A549 (cell line): Measurements from ENCODE around the gene TCF7L1. TPM values are rescaled to one million over a fixed set of nuclear protein-coding genes. Genes with fewer than 3 reads are reported as not detected.

Experiments used
- ATAC-seq, 2 experiments: fragments of 200-7000 bp in 1 of 2; fragments of >200 bp in 1 of 2; cut with Nextera tagmentation in 1 of 2; cut with Tn5 transposase in 1 of 2; 3 replicates each; pipeline versions ENCODE4 v1.8.0 to v1.9.1; 2018 to 2020; ENCODE audit warnings: mild to moderate bottlenecking in 1 of 2, moderate library complexity in 1 of 2
- CTCF ChIA-PET: fragments of 300-600 bp; sonication (Branson Sonifier 250); formaldehyde crosslinking; extraction: SDS; loops from one replicate; lab custom pipeline; 2021; ENCODE audit warnings: antibody characterized with exemption, inconsistent platforms; lab: Yijun Ruan, JAX
- POLR2A ChIA-PET: fragments of 350-600 bp; formaldehyde crosslinking; extraction: SDS; loops from one replicate; lab custom pipeline; 2021; ENCODE audit warnings: antibody characterized with exemption, inconsistent platforms; lab: Yijun Ruan, JAX
- DNase-seq, 2 experiments: peaks; one replicate each; pipeline versions ENCODE4 v3.0.0 to v3.0.0-alpha.2; 2011 to 2016; ENCODE audit warnings: low read depth in 1 of 2, low spot score in 1 of 2
- FAIRE-seq: peaks from 2 replicates; lab custom pipeline; 2011; peaks lifted over from hg19 to GRCh38; lab: Jason Lieb, UNC
- H3K27ac ChIP-seq, 2 experiments: fragments of >200 bp; sonication (Bioruptor Twin); formaldehyde crosslinking; 3 replicates each; pipeline ENCODE4 v1.5.1; 2016 to 2017
- H3K4me1 ChIP-seq: fragments of >200 bp; sonication (Bioruptor Twin); formaldehyde crosslinking; 3 replicates; pipeline ENCODE4 v1.6.1; 2016
- H3K4me2 ChIP-seq: fragments of >200 bp; sonication (Bioruptor Twin); formaldehyde crosslinking; 3 replicates; pipeline ENCODE4 v1.6.1; 2016
- H3K4me3 ChIP-seq: fragments of >200 bp; sonication (Bioruptor Twin); formaldehyde crosslinking; 3 replicates; pipeline ENCODE4 v1.5.1; 2016
- H3K9me3 ChIP-seq: fragments of >200 bp; sonication (Bioruptor Twin); formaldehyde crosslinking; 3 replicates; pipeline ENCODE4 v1.6.1; 2016
- ATOH8 ChIP-seq: fragments of 250-450 bp; sonication (Bioruptor Pico); IDR thresholded peaks from 2 replicates; pipeline ENCODE4 v1.5.0; 2020; ENCODE audit warnings: low read depth, mild to moderate bottlenecking, moderate library complexity
- CEBPB ChIP-seq, 2 experiments: fragments of >200 bp in 1 of 2; sonication (Bioruptor Twin) in 1 of 2; formaldehyde crosslinking in 1 of 2; IDR thresholded peaks; 2 replicates each; pipeline ENCODE4 v1.6.1; 2012 to 2016
- CHD2 ChIP-seq: fragments of 150-350 bp; IDR thresholded peaks from 2 replicates; pipeline ENCODE4 v1.6.1; 2014; ENCODE audit warnings: low read length; ENCODE audit not compliant: partially characterized antibody
- E2F6 ChIP-seq: IDR thresholded peaks from 2 replicates; pipeline ENCODE4 v1.6.1; 2012; ENCODE audit warnings: low read depth, borderline replicate concordance
- EHF ChIP-seq: fragments of 250-450 bp; sonication (Bioruptor Pico); IDR thresholded peaks from 2 replicates; pipeline ENCODE4 v1.5.0; 2020; ENCODE audit warnings: mild to moderate bottlenecking
- EHMT2 ChIP-seq: fragments of 200-600 bp; sonication (generic); IDR thresholded peaks from 2 replicates; pipeline ENCODE4 v1.6.1; 2016; ENCODE audit warnings: antibody characterized with exemption, low read depth, mild to moderate bottlenecking, moderate library complexity
- ESRRA ChIP-seq: fragments of 150-350 bp; IDR thresholded peaks from 2 replicates; pipeline ENCODE4 v1.6.1; 2014; ENCODE audit warnings: mild to moderate bottlenecking, low read length, borderline replicate concordance
- GATA3 ChIP-seq: IDR thresholded peaks from 2 replicates; pipeline ENCODE4 v1.6.1; 2012; ENCODE audit warnings: borderline replicate concordance
- HDAC2 ChIP-seq: fragments of 200-600 bp; sonication (generic); IDR thresholded peaks from 2 replicates; pipeline ENCODE4 v1.6.1; 2016
- HES2 ChIP-seq: fragments of >200 bp; sonication (Bioruptor Twin); formaldehyde crosslinking; IDR thresholded peaks from 2 replicates; pipeline ENCODE4 v1.6.1; 2016
- JUN ChIP-seq, 2 experiments: fragments of >200 bp; sonication (Bioruptor Twin); formaldehyde crosslinking; IDR thresholded peaks; 2 replicates in 1 of 2; 3 replicates in 1 of 2; pipeline ENCODE4 v1.6.1; 2016 to 2017
- JUNB ChIP-seq: fragments of >200 bp; sonication (Bioruptor Twin); formaldehyde crosslinking; IDR thresholded peaks from 2 replicates; pipeline ENCODE4 v1.6.1; 2016
- KDM5A ChIP-seq: fragments of 200-600 bp; sonication (generic); IDR thresholded peaks from 2 replicates; pipeline ENCODE4 v1.6.1; 2016; ENCODE audit warnings: antibody characterized with exemption, mild to moderate bottlenecking
- MAFK ChIP-seq: fragments of 450-650 bp; IDR thresholded peaks from 2 replicates; pipeline ENCODE4 v1.6.1; 2014; ENCODE audit not compliant: partially characterized antibody
- MAZ ChIP-seq: fragments of 150-350 bp; IDR thresholded peaks from 2 replicates; pipeline ENCODE4 v1.6.1; 2014; ENCODE audit warnings: antibody characterized with exemption, low read depth, low read length, borderline replicate concordance
- MYC ChIP-seq: IDR thresholded peaks from 2 replicates; pipeline ENCODE4 v1.6.1; 2012; ENCODE audit warnings: mild to moderate bottlenecking, inconsistent platforms, low read length, improper control_type of control experiment, borderline replicate concordance
- NFE2L2 ChIP-seq: fragments of 150-350 bp; conservative IDR thresholded peaks from 2 replicates; pipeline ENCODE4 v1.6.1; 2014; ENCODE audit warnings: low read length
- NR3C1 ChIP-seq: fragments of >200 bp; sonication (Bioruptor Twin); formaldehyde crosslinking; IDR thresholded peaks from 3 replicates; pipeline ENCODE4 v1.6.1; 2017
- PBX3 ChIP-seq: IDR thresholded peaks from 2 replicates; pipeline ENCODE4 v1.6.1; 2012
- REST ChIP-seq: fragments of 200-600 bp; sonication (generic); IDR thresholded peaks from 2 replicates; pipeline ENCODE4 v1.6.1; 2016; ENCODE audit warnings: antibody characterized with exemption, mild to moderate bottlenecking, moderate library complexity
- RFX5 ChIP-seq: fragments of 450-650 bp; IDR thresholded peaks from 2 replicates; pipeline ENCODE4 v1.7.1; 2014; ENCODE audit warnings: antibody characterized with exemption, mild to moderate bottlenecking, moderate library complexity
- TFCP2L1 ChIP-seq: fragments of 250-450 bp; sonication (Bioruptor Pico); IDR thresholded peaks from 2 replicates; pipeline ENCODE4 v1.5.0; 2021; ENCODE audit warnings: mild to moderate bottlenecking
- ZC3H11A ChIP-seq: fragments of 450-650 bp; IDR thresholded peaks from 2 replicates; pipeline ENCODE4 v1.6.1; 2014; ENCODE audit warnings: antibody characterized with exemption, mild to moderate bottlenecking
- WGBS: methylation state at CpG from one replicate; pipeline ENCODE4 v1.1.6; 2017; ENCODE audit errors: missing lambda C conversion rate; 5-methylcytosine and 5-hydroxymethylcytosine counted together
- polyA plus RNA-seq, 4 experiments: library from polyadenylated mRNA; depleted of rRNA in 3 of 4; stranded (reverse); fragments of >200 nt; fragmentation: RNase III in 1 of 4; extraction: RNeasy Plus Mini Kit Qiagen cat#74134 plus additional on column Dnase treatment in 1 of 4; gene quantifications; 2 replicates in 3 of 4; 3 replicates in 1 of 4; pipeline ENCODE4 v1.2.3, GENCODE V29; 2011 to 2017

TCF7L1 gene
- polyA plus RNA-seq, 2 of the 4 experiments (the other 2 are of a cell fraction), result 0.68 to 4.4 TPM

- CTCF ChIA-PET, result interaction anchor here (0.9 to 3.7 kb wide), 6 partner anchors 19 to 196 kb away, joined by 3 to 25 read pairs (median 3); no protein-coding TSS in a partner anchor
- no peak for FAIRE-seq
Measured at GRCh38 chr2:85088921-85089320, 44.3 kb upstream of the TCF7L1 start.

GRCh38 chr2:85089585-85089984 lies 43.6 kb upstream of the TCF7L1 start:
- H3K9me3 ChIP-seq, result no peaks in the 10 kb centered on the region
- CTCF ChIA-PET, result interaction anchor here (0.8 to 3.7 kb wide), 7 partner anchors 10 to 211 kb away, joined by 3 to 25 read pairs (median 3); no protein-coding TSS in a partner anchor
- FAIRE-seq (no peak), ATAC-seq (no peak), DNase-seq (no peak)
- POLR2A ChIA-PET, result no interaction called here
- 59% methylated on average over 5 of the region's 6 CpGs for WGBS
- H3K4me3 ChIP-seq, result no peak overlapping the region
- H3K4me2 ChIP-seq, result no peak overlapping the region
- no peak overlapping the region for H3K27ac ChIP-seq
- TF ChIP-seq MYC (no peak), TFCP2L1 (CRISPR knock-in tag) (no peak), ESRRA (no peak), CHD2 (no peak), REST (no peak), MAZ (no peak), KDM5A (no peak), NR3C1 (no peak), PBX3 (no peak), HDAC2 (no peak), JUN (IDR thresholded peaks at IDR 0.05) (no peak), EHMT2 (no peak)
- H3K4me1 ChIP-seq, result no peaks in the 10 kb centered on the region

More at GRCh38 chr2:85088921-85089320, 44.3 kb upstream of the TCF7L1 start:
- H3K4me3 ChIP-seq, result no peak overlapping the region
- H3K4me2 ChIP-seq, result no peak overlapping the region
- TF ChIP-seq HES2 (no peak), NFE2L2 (no peak), TFCP2L1 (CRISPR knock-in tag) (no peak), JUNB (no peak), ZC3H11A (no peak), E2F6 (no peak), CEBPB (IDR thresholded peaks at IDR 0.05) (no peak), EHF (CRISPR knock-in tag) (no peak), MAFK (no peak), RFX5 (no peak), GATA3 (no peak), ATOH8 (CRISPR knock-in tag) (no peak)
- H3K9me3 ChIP-seq, result no peaks in the 10 kb centered on the region
- DNase-seq, result no peak
- H3K27ac ChIP-seq, result no peak overlapping the region
- no peaks in the 10 kb centered on the region for H3K4me1 ChIP-seq
- no peak for ATAC-seq
- 66% methylated on average over 2 of the region's 2 CpGs for WGBS
- POLR2A ChIA-PET, result no interaction called here
